SK-N-SH (cell line): ENCODE results near the gene ASTN2. TPM values are rescaled to one million over a fixed set of nuclear protein-coding genes. Genes with fewer than 3 reads are reported as not detected.

Experiments
- CTCF ChIA-PET: fragments of 300-600, 350-600 bp; formaldehyde crosslinking; extraction: SDS; loops from one replicate; lab custom pipeline; 2021; lab: Yijun Ruan, JAX
- POLR2A ChIA-PET: fragments of 350-600 bp; sonication (Branson Sonifier 250); formaldehyde crosslinking; extraction: SDS; loops from one replicate; lab custom pipeline; 2020; ENCODE audit warnings: antibody characterized with exemption, inconsistent platforms; lab: Yijun Ruan, JAX
- DNase-seq: peaks from one replicate; pipeline ENCODE4 v3.0.0; 2012
- H2AFZ ChIP-seq: fragments of 200-600 bp; sonication (generic); 2 replicates; pipeline ENCODE4 v1.8.1; 2016; ENCODE audit warnings: antibody characterized with exemption, mild to moderate bottlenecking, low read depth
- H3F3A ChIP-seq: fragments of 200-600 bp; sonication (generic); replicated peaks from 2 replicates; pipeline ENCODE3; 2016; ENCODE audit warnings: antibody characterized with exemption, mild to moderate bottlenecking; ENCODE audit not compliant: insufficient read depth
- H3K27ac ChIP-seq, 2 experiments: fragments of 200-500 bp in 1 of 2; fragments of 200-600 bp in 1 of 2; sonication (Bioruptor generic) in 1 of 2; sonication (generic), shearing (Covaris generic) in 1 of 2; 2 replicates each; pipeline versions ENCODE4 v1.5.1 to v1.6.1; 2014 to 2016; ENCODE audit warnings: low read depth in 2 of 2, inconsistent platforms in 1 of 2, low read length in 1 of 2, mild to moderate bottlenecking in 1 of 2, mixed read lengths in 1 of 2
- H3K27me3 ChIP-seq: fragments of 200-600 bp; sonication (generic), shearing (Covaris generic); 2 replicates; pipeline ENCODE4 v1.6.1; 2016; ENCODE audit warnings: mixed run types; ENCODE audit not compliant: insufficient read depth
- H3K36me3 ChIP-seq, 2 experiments: fragments of 200-500 bp in 1 of 2; fragments of 200-600 bp in 1 of 2; sonication (Bioruptor generic) in 1 of 2; sonication (generic) in 1 of 2; replicated peaks in 1 of 2; 2 replicates each; pipeline versions ENCODE3 to v1.5.1; 2014 to 2016; ENCODE audit warnings: low read length in 1 of 2, mild to moderate bottlenecking in 1 of 2; ENCODE audit not compliant: insufficient read depth in 2 of 2, control insufficient read depth in 1 of 2
- H3K4me1 ChIP-seq, 2 experiments: fragments of 200-500 bp in 1 of 2; fragments of 200-600 bp in 1 of 2; sonication (Bioruptor generic) in 1 of 2; sonication (generic), shearing (Covaris generic) in 1 of 2; 2 replicates each; pipeline versions ENCODE4 v1.5.1 to v1.6.1; 2014 to 2016; ENCODE audit warnings: low read depth in 1 of 2, low read length in 1 of 2, mixed run types in 1 of 2; ENCODE audit not compliant: insufficient read depth in 2 of 2, control insufficient read depth in 1 of 2
- H3K4me2 ChIP-seq: fragments of 200-600 bp; sonication (generic), shearing (Covaris generic); 2 replicates; pipeline ENCODE4 v1.6.1; 2017; ENCODE audit warnings: mixed run types
- H3K4me3 ChIP-seq, 2 experiments: fragments of 200-500 bp in 1 of 2; fragments of 200-600 bp in 1 of 2; sonication (Bioruptor generic) in 1 of 2; sonication (generic), shearing (Covaris generic) in 1 of 2; 2 replicates each; pipeline versions ENCODE4 v1.5.1 to v1.8.1; 2014 to 2016; ENCODE audit warnings: low read depth in 2 of 2, inconsistent platforms in 1 of 2, low read length in 1 of 2, mild to moderate bottlenecking in 1 of 2, mixed read lengths in 1 of 2, moderate library complexity in 1 of 2
- H3K79me2 ChIP-seq: fragments of 200-600 bp; sonication (generic); 2 replicates; pipeline ENCODE4 v1.8.1; 2017; ENCODE audit warnings: mild to moderate bottlenecking; ENCODE audit not compliant: insufficient read depth
- H3K9ac ChIP-seq: fragments of 200-600 bp; sonication (generic); 2 replicates; pipeline ENCODE4 v1.6.1; 2017; ENCODE audit warnings: mixed run types
- H3K9me2 ChIP-seq: fragments of 200-600 bp; sonication (generic); 2 replicates; pipeline ENCODE4 v1.6.1; 2017; ENCODE audit warnings: mixed run types
- H3K9me3 ChIP-seq: fragments of 200-600 bp; sonication (generic); 2 replicates; pipeline ENCODE4 v1.6.1; 2017; ENCODE audit warnings: mixed run types, mild to moderate bottlenecking, moderate library complexity
- H4K20me1 ChIP-seq: fragments of 200-600 bp; sonication (generic); 2 replicates; pipeline ENCODE4 v1.6.1; 2017; ENCODE audit warnings: mild to moderate bottlenecking, mixed run types; ENCODE audit not compliant: insufficient read depth
- EZH2phosphoT487 ChIP-seq: fragments of 200-600 bp; sonication (generic); IDR thresholded peaks from 2 replicates; pipeline ENCODE4 v1.6.1; 2017; ENCODE audit warnings: low read depth, mixed run types, mild to moderate bottlenecking, antibody characterized with exemption, moderate library complexity, borderline replicate concordance
- FOXJ3 ChIP-seq: sonication (generic); formaldehyde crosslinking; IDR thresholded peaks from 2 replicates; pipeline ENCODE4 v1.5.1; 2020; ENCODE audit warnings: mild to moderate bottlenecking, missing genetic modification reagents
- FOXM1 ChIP-seq: IDR thresholded peaks from 2 replicates; pipeline ENCODE4 v1.4.0; 2012; ENCODE audit warnings: low read depth, mild to moderate bottlenecking
- GABPA ChIP-seq: IDR thresholded peaks from 2 replicates; pipeline ENCODE4 v1.4.0; 2012; ENCODE audit warnings: low read depth, mild to moderate bottlenecking
- MAX ChIP-seq: IDR thresholded peaks from 2 replicates; pipeline ENCODE4 v1.4.0; 2012; ENCODE audit warnings: low read depth
- MEF2A ChIP-seq: IDR thresholded peaks from 2 replicates; pipeline ENCODE4 v1.4.0; 2012; ENCODE audit warnings: low read depth, borderline replicate concordance
- REST ChIP-seq: IDR thresholded peaks from 2 replicates; pipeline ENCODE4 v1.6.1; 2012; ENCODE audit warnings: mild to moderate bottlenecking, low read depth, low read length, moderate library complexity
- SIN3A ChIP-seq: IDR thresholded peaks from 2 replicates; pipeline ENCODE4 v1.6.1; 2012; ENCODE audit warnings: low read depth, mild to moderate bottlenecking, low read length, moderate library complexity, borderline replicate concordance
- YY1 ChIP-seq: IDR thresholded peaks from 2 replicates; pipeline ENCODE4 v1.4.0; 2012; ENCODE audit warnings: low read depth, mild to moderate bottlenecking
- WGBS: methylation state at CpG from one replicate; pipeline ENCODE4 v1.1.6; 2017; ENCODE audit warnings: low lambda C conversion rate; 5-methylcytosine and 5-hydroxymethylcytosine counted together
- polyA plus RNA-seq, 3 experiments: library from polyadenylated mRNA; depleted of rRNA; stranded (reverse); fragments of >200 nt; gene quantifications; 2 replicates each; pipeline ENCODE4 v1.2.3, GENCODE V29; 2012
- TF ChIP-seq, protein P1 (sequence below): fragments of 150-350 bp; IDR thresholded peaks from 2 replicates; pipeline ENCODE4 v1.6.1; 2017; ENCODE audit warnings: antibody characterized with exemption, low read length, low read depth, borderline replicate concordance
- TF ChIP-seq, protein P2 (sequence below): IDR thresholded peaks from 2 replicates; pipeline ENCODE4 v1.4.0; 2012; ENCODE audit warnings: low read depth, borderline replicate concordance

Gene ASTN2
- polyA plus RNA-seq, 1 of the 3 experiments (the other 2 are of a cell fraction): 6.6 TPM

DNA sequence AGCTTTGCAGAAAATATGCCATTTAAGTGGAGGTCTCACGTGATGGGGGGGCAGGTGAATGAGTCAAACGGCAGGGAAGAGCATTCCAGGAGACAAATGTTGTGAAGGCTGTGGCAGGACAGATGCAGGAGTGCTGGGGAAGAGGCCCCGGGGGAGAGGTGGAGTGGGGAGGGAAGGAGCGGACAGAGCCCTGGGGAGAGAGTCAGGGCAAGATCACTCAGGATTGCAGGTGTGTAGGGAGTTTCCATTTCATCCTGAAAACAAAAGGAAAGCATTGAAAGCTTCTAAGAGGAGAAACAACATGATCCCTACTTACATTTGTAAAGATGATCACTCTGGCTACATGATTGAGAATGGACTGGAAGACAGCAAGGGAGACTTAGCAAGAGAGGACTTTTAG, 323.3 kb downstream of the ASTN2 start:
- H4K20me1 ChIP-seq: no peaks in the 10 kb centered on the region
- no peaks in the 10 kb centered on the region for H3K79me2 ChIP-seq
- no peak overlapping the region for H2AFZ ChIP-seq
- no peak for TF ChIP-seq EZH2phosphoT487
- TF ChIP-seq GABPA: no peak
- no peak for TF ChIP-seq FOXM1
- no peak for TF ChIP-seq FOXJ3 (CRISPR knock-in tag)
- TF ChIP-seq MAX: no peak
- TF ChIP-seq MEF2A: no peak
- H3K4me3 ChIP-seq: no peak overlapping the region
- no peaks in the 10 kb centered on the region for H3F3A ChIP-seq
- WGBS: 37% methylated on average over 4 of the region's 4 CpGs
- peaks cover 0 to 16% of the 10 kb centered on the region in 2 experiments; a peak in 1 of 4 replicates for H3K4me1 ChIP-seq
- DNase-seq: no peak
- H3K27me3 ChIP-seq: no peaks in the 10 kb centered on the region
- CTCF ChIA-PET: no interaction called here
- no peak overlapping the region for H3K9ac ChIP-seq
- H3K9me2 ChIP-seq: no peaks in the 10 kb centered on the region
- no peaks in the 10 kb centered on the region for H3K36me3 ChIP-seq
- H3K27ac ChIP-seq: no peak overlapping the region; a peak in 1 of 4 replicates
- H3K9me3 ChIP-seq: no peaks in the 10 kb centered on the region
- no peak overlapping the region for H3K4me2 ChIP-seq
- POLR2A ChIA-PET: interaction anchor here (0.6 kb wide), 1 partner anchor 229 kb away, joined by 4 read pairs; no protein-coding TSS in a partner anchor

DNA sequence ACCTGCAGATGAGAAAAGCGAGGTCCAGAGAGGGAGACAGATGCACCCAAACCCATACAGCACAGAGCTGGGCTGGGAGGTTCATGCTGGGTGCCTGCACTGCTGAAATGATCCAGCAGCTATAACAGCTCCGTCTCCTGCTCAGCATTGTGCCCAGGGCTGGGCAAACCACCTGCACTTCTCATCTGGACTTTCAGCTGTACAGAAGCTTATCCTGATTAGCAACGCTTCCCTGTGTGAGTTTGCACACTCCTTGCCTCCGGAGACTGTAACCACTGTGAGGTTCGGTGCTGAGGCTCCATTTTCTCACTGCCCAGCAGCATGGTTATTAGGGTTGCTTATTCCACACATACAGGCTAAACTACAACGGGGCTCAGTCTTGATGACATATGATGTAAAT, 326.1 kb downstream of the ASTN2 start:
- no peak for DNase-seq
- ChIA-PET POLR2A (no interaction called here), CTCF (interaction anchor here (1.6 kb wide), 1 partner anchor 15 kb away, joined by 4 read pairs; no protein-coding TSS in a partner anchor)
- Histone ChIP-seq H4K20me1 (no peaks in the 10 kb centered on the region), H3F3A (no peaks in the 10 kb centered on the region), H3K9me3 (no peaks in the 10 kb centered on the region), H3K79me2 (no peaks in the 10 kb centered on the region), H3K4me2 (no peak overlapping the region), H3K27ac (no peak overlapping the region), H3K9me2 (no peaks in the 10 kb centered on the region), H2AFZ (no peak overlapping the region), H3K4me3 (no peak overlapping the region), H3K27me3 (no peaks in the 10 kb centered on the region), H3K36me3 (no peaks in the 10 kb centered on the region), H3K4me1 (peaks cover 0 to 8% of the 10 kb centered on the region in 2 experiments; a peak in 1 of 4 replicates), H3K9ac (no peak overlapping the region)
- WGBS: 24% methylated on average over 5 of the region's 6 CpGs
- TF ChIP-seq REST: no peak
- no peak for TF ChIP-seq SIN3A
- TF ChIP-seq FOXJ3 (CRISPR knock-in tag): no peak
- no peak for TF ChIP-seq EZH2phosphoT487
- no peak for TF ChIP-seq MEF2A
- no peak for TF ChIP-seq YY1
- TF ChIP-seq, protein P1, sequence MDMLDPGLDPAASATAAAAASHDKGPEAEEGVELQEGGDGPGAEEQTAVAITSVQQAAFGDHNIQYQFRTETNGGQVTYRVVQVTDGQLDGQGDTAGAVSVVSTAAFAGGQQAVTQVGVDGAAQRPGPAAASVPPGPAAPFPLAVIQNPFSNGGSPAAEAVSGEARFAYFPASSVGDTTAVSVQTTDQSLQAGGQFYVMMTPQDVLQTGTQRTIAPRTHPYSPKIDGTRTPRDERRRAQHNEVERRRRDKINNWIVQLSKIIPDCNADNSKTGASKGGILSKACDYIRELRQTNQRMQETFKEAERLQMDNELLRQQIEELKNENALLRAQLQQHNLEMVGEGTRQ: no peak
- TF ChIP-seq, protein P2, sequence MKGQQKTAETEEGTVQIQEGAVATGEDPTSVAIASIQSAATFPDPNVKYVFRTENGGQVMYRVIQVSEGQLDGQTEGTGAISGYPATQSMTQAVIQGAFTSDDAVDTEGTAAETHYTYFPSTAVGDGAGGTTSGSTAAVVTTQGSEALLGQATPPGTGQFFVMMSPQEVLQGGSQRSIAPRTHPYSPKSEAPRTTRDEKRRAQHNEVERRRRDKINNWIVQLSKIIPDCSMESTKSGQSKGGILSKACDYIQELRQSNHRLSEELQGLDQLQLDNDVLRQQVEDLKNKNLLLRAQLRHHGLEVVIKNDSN: no peak
